Measurements from ENCODE around the gene RCOR1. TPM values are rescaled to one million over a fixed set of nuclear protein-coding genes. Genes with fewer than 3 reads are reported as not detected.
"Not testable (repeated sequence)": the region's sequence is repeated elsewhere in the genome, so short reads cannot be mapped to it uniquely, and the experiment has no call there.

RCOR1 gene
- total RNA-seq: 21.9 TPM
- long read RNA-seq, partial matches to known transcripts: 0 of 4 reads
- long read RNA-seq, other reads (novel, unspliced or antisense): 4 of 4 reads

GRCh38 chr14:102591944-102592762 lies at the start of gene RCOR1:
RCOR1 (plus strand) TSS chr14:102592649; CDS start chr14:102592887, 238 bp downstream.
- DNase-seq (ENCODE audit: low spot score): peak; percentile 99

- DNase-seq (ENCODE audit: low spot score): no peak
These were observed 48.3 kb upstream of the RCOR1 start for GRCh38 chr14:102544046-102544746.

GRCh38 chr14:102544747-102545460 lies 47.5 kb upstream of the RCOR1 start:
- DNase-seq (ENCODE audit: low spot score): no peak

- DNase-seq (ENCODE audit: low spot score): no peak
These were observed 46.8 kb upstream of the RCOR1 start for GRCh38 chr14:102545461-102546265.

- no peak for DNase-seq (ENCODE audit: low spot score)
These were observed 43.7 kb upstream of the RCOR1 start for GRCh38 chr14:102548616-102549240.

- not testable (repeated sequence) for DNase-seq (ENCODE audit: low spot score)
These were observed 41.5 kb upstream of the RCOR1 start for GRCh38 chr14:102550927-102551401.

- no peak for DNase-seq (ENCODE audit: low spot score)
These were observed 40.3 kb upstream of the RCOR1 start for GRCh38 chr14:102551995-102552705.

GRCh38 chr14:102554821-102555819 lies 37.3 kb upstream of the RCOR1 start:
- DNase-seq (ENCODE audit: low spot score): no peak

- DNase-seq (ENCODE audit: low spot score): no peak
These were observed 36.3 kb upstream of the RCOR1 start for GRCh38 chr14:102556098-102556677.

- DNase-seq (ENCODE audit: low spot score): no peak
These were observed 34.8 kb upstream of the RCOR1 start for GRCh38 chr14:102557434-102558226.

GRCh38 chr14:102558556-102558955 lies 33.9 kb upstream of the RCOR1 start:
- DNase-seq (ENCODE audit: low spot score): no peak

- DNase-seq (ENCODE audit: low spot score): no peak
These were observed 31.8 kb upstream of the RCOR1 start for GRCh38 chr14:102560458-102561261.

- no peak for DNase-seq (ENCODE audit: low spot score)
These were observed 27.0 kb upstream of the RCOR1 start for GRCh38 chr14:102565331-102565887.

- DNase-seq (ENCODE audit: low spot score): no peak
These were observed 26.5 kb upstream of the RCOR1 start for GRCh38 chr14:102565959-102566358.

- DNase-seq (ENCODE audit: low spot score): no peak
These were observed 24.3 kb upstream of the RCOR1 start for GRCh38 chr14:102568115-102568614.

Measured in mesenteric fat pad (tissue), 1 donor.